ENCODE results near the gene UGT3A1.
"Not testable (repeated sequence)": the region's sequence is repeated elsewhere in the genome, so short reads cannot be mapped to it uniquely, and the experiment has no call there.

DNA sequence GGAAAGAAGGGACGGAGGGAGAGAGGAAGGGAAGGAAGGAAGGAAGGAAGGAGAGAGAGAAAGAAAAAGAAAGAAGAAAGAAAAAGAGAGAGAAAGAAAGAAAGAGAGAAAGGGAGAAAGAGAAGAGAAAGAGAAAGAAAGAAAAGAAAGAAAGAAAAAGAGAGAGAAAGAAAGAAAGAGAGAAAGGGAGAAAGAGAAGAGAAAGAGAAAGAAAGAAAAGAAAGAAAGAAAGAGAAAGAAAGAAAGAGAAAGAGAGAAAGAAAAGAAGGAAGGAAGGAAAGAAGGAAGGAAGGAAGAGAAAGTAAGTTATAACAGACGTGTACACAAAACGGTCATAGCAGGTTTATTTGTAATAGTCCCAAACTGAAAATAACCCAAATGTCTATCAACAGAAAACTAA, 14.3 kb downstream of the UGT3A1 start:
- not testable (repeated sequence) for TF ChIP-seq CTCF (conservative IDR thresholded peaks at IDR 0.05; ENCODE audit: low read depth in 2 of 2); CREB1 (CRISPR knock-in tag; IDR thresholded peaks at IDR 0.05; ENCODE audit: low read depth); JUNB (IDR thresholded peaks at IDR 0.05; ENCODE audit: unreplicated experiment); EZH2 (IDR thresholded peaks at IDR 0.05; ENCODE audit: low read depth, unreplicated experiment); ZNF462 (CRISPR knock-in tag; IDR thresholded peaks at IDR 0.05); POLR2AphosphoS5 (IDR thresholded peaks at IDR 0.05; ENCODE audit: low read depth); EZH2phosphoT487 (IDR thresholded peaks at IDR 0.05; ENCODE audit: unreplicated experiment); ETS1 (IDR thresholded peaks at IDR 0.05); STAT1 (IDR thresholded peaks at IDR 0.05; ENCODE audit: unreplicated experiment)
- TF ChIP-seq, protein P1, sequence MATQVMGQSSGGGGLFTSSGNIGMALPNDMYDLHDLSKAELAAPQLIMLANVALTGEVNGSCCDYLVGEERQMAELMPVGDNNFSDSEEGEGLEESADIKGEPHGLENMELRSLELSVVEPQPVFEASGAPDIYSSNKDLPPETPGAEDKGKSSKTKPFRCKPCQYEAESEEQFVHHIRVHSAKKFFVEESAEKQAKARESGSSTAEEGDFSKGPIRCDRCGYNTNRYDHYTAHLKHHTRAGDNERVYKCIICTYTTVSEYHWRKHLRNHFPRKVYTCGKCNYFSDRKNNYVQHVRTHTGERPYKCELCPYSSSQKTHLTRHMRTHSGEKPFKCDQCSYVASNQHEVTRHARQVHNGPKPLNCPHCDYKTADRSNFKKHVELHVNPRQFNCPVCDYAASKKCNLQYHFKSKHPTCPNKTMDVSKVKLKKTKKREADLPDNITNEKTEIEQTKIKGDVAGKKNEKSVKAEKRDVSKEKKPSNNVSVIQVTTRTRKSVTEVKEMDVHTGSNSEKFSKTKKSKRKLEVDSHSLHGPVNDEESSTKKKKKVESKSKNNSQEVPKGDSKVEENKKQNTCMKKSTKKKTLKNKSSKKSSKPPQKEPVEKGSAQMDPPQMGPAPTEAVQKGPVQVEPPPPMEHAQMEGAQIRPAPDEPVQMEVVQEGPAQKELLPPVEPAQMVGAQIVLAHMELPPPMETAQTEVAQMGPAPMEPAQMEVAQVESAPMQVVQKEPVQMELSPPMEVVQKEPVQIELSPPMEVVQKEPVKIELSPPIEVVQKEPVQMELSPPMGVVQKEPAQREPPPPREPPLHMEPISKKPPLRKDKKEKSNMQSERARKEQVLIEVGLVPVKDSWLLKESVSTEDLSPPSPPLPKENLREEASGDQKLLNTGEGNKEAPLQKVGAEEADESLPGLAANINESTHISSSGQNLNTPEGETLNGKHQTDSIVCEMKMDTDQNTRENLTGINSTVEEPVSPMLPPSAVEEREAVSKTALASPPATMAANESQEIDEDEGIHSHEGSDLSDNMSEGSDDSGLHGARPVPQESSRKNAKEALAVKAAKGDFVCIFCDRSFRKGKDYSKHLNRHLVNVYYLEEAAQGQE (IDR thresholded peaks at IDR 0.05; ENCODE audit: unreplicated experiment) = not testable (repeated sequence)

Measured in GM23338 (cell line).